MM.1S (cell line): ENCODE measurements around the gene ACKR4.

Experiments
- DNase-seq: peaks from one replicate; pipeline ENCODE4 v3.0.0-alpha.2; 2015
- H2AFZ ChIP-seq: fragments of 300-600 bp; sonication (generic); 2 replicates; pipeline ENCODE4 v1.6.0; 2016; ENCODE audit warnings: antibody characterized with exemption, low read length
- H3F3A ChIP-seq: fragments of 300-600 bp; sonication (generic); 2 replicates; pipeline ENCODE4 v1.6.1; 2016; ENCODE audit warnings: mild to moderate bottlenecking, antibody characterized with exemption, low read length, moderate library complexity, mixed read lengths; ENCODE audit not compliant: insufficient read depth
- H3K27ac ChIP-seq: fragments of 300-600 bp; sonication (generic); 2 replicates; pipeline ENCODE4 v1.5.1; 2016; ENCODE audit warnings: mild to moderate bottlenecking, low read length
- H3K27me3 ChIP-seq: fragments of 300-600 bp; sonication (generic); replicated peaks from 2 replicates; pipeline ENCODE4 v1.6.0; 2016; ENCODE audit warnings: low read length; ENCODE audit not compliant: insufficient read depth
- H3K36me3 ChIP-seq: fragments of 300-600 bp; sonication (generic); replicated peaks from 2 replicates; pipeline ENCODE4 v1.6.1; 2016; ENCODE audit warnings: mild to moderate bottlenecking, low read length, mixed read lengths; ENCODE audit not compliant: insufficient read depth
- H3K4me1 ChIP-seq: fragments of 300-600 bp; sonication (generic); 2 replicates; pipeline ENCODE4 v1.6.1; 2016; ENCODE audit warnings: low read length, mixed read lengths
- H3K4me2 ChIP-seq: fragments of 300-600 bp; sonication (generic); 2 replicates; pipeline ENCODE4 v1.6.0; 2016; ENCODE audit warnings: low read depth, low read length
- H3K4me3 ChIP-seq: fragments of 300-600 bp; sonication (generic); 2 replicates; pipeline ENCODE4 v1.5.1; 2016; ENCODE audit warnings: low read length, mixed read lengths
- H3K79me2 ChIP-seq: fragments of 300-600 bp; sonication (generic); 2 replicates; pipeline ENCODE4 v1.6.1; 2016; ENCODE audit warnings: mixed run types, low read length, mixed read lengths
- H3K9ac ChIP-seq: fragments of 300-600 bp; sonication (generic); 2 replicates; pipeline ENCODE4 v1.6.1; 2016; ENCODE audit warnings: low read length, mixed read lengths
- H3K9me2 ChIP-seq: fragments of 300-600 bp; sonication (generic); replicated peaks from 2 replicates; pipeline ENCODE4 v1.6.1; 2016; ENCODE audit warnings: mild to moderate bottlenecking, low read length, mixed read lengths; ENCODE audit not compliant: insufficient read depth
- H3K9me3 ChIP-seq: fragments of 300-600 bp; sonication (generic); replicated peaks from 2 replicates; pipeline ENCODE4 v1.6.1; 2016; ENCODE audit warnings: mild to moderate bottlenecking, low read length, mixed read lengths; ENCODE audit not compliant: insufficient read depth
- H4K20me1 ChIP-seq: fragments of 300-600 bp; sonication (generic); 2 replicates; pipeline ENCODE4 v1.6.1; 2016; ENCODE audit warnings: mild to moderate bottlenecking, low read length, moderate library complexity, mixed read lengths; ENCODE audit not compliant: insufficient read depth
- EZH2 ChIP-seq: fragments of 300-600 bp; sonication (generic); optimal IDR thresholded peaks from 2 replicates; pipeline ENCODE3; 2017; ENCODE audit warnings: low read depth, mild to moderate bottlenecking, antibody characterized with exemption, low read length, mixed read lengths
- EZH2phosphoT487 ChIP-seq: fragments of 300-600 bp; sonication (generic); IDR thresholded peaks from 2 replicates; pipeline ENCODE4 v1.6.1; 2018; ENCODE audit warnings: antibody characterized with exemption, low read length
- TF ChIP-seq, protein P1 (sequence below): fragments of 300-600 bp; sonication (generic); IDR thresholded peaks from 2 replicates; pipeline ENCODE4 v1.5.1; 2016; ENCODE audit warnings: antibody characterized with exemption, low read length, mixed read lengths

ACKR4 gene

DNA sequence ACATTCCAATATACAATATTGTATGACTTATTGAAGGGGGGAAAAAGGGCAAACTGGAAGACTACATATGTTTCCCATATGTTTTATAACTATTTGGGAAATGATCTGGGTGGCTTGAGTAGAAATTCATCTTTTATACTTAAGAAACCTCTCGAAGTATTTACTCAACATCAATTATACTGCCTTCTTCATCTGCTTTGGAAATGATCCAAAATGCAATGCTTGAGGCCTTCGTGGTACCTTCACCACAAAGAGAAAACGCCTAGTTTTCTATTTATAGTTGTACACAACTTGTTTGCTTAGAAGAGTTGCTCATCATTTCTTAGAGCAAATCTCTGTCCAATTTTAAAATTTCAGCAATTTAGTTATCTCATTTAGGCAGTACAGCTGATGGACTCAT lies 18.8 kb downstream of the ACKR4 start:
- no peaks in the 10 kb centered on the region for H3K36me3 ChIP-seq
- no peak overlapping the region for H3K9ac ChIP-seq
- H3K9me2 ChIP-seq: no peaks in the 10 kb centered on the region
- H4K20me1 ChIP-seq: no peaks in the 10 kb centered on the region
- no peak overlapping the region for H3K27ac ChIP-seq
- H3F3A ChIP-seq: no peaks in the 10 kb centered on the region
- no peaks in the 10 kb centered on the region for H3K9me3 ChIP-seq
- DNase-seq: no peak
- no peak overlapping the region for H3K4me3 ChIP-seq
- no peaks in the 10 kb centered on the region for H3K79me2 ChIP-seq
- TF ChIP-seq, protein P1, sequence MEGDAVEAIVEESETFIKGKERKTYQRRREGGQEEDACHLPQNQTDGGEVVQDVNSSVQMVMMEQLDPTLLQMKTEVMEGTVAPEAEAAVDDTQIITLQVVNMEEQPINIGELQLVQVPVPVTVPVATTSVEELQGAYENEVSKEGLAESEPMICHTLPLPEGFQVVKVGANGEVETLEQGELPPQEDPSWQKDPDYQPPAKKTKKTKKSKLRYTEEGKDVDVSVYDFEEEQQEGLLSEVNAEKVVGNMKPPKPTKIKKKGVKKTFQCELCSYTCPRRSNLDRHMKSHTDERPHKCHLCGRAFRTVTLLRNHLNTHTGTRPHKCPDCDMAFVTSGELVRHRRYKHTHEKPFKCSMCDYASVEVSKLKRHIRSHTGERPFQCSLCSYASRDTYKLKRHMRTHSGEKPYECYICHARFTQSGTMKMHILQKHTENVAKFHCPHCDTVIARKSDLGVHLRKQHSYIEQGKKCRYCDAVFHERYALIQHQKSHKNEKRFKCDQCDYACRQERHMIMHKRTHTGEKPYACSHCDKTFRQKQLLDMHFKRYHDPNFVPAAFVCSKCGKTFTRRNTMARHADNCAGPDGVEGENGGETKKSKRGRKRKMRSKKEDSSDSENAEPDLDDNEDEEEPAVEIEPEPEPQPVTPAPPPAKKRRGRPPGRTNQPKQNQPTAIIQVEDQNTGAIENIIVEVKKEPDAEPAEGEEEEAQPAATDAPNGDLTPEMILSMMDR: no peak
- TF ChIP-seq EZH2phosphoT487: no peak
- no peaks in the 10 kb centered on the region for H3K4me1 ChIP-seq
- H2AFZ ChIP-seq: no peak overlapping the region
- H3K4me2 ChIP-seq: no peak overlapping the region
- H3K27me3 ChIP-seq: no peaks in the 10 kb centered on the region

GRCh38 chr3:132616780-132617179 lies 19.7 kb downstream of the ACKR4 start:
- TF ChIP-seq EZH2: no peak
- no peak for TF ChIP-seq EZH2phosphoT487
- TF ChIP-seq, protein P1: no peak
- Histone ChIP-seq H3F3A (no peaks in the 10 kb centered on the region), H3K9me2 (no peaks in the 10 kb centered on the region), H3K27ac (no peak overlapping the region), H3K4me1 (no peaks in the 10 kb centered on the region), H3K9ac (no peak overlapping the region), H4K20me1 (no peaks in the 10 kb centered on the region), H3K4me2 (no peak overlapping the region), H3K9me3 (no peaks in the 10 kb centered on the region), H3K4me3 (no peak overlapping the region), H3K36me3 (no peaks in the 10 kb centered on the region), H3K27me3 (no peaks in the 10 kb centered on the region), H2AFZ (no peak overlapping the region), H3K79me2 (no peaks in the 10 kb centered on the region)
- no peak for DNase-seq

DNA sequence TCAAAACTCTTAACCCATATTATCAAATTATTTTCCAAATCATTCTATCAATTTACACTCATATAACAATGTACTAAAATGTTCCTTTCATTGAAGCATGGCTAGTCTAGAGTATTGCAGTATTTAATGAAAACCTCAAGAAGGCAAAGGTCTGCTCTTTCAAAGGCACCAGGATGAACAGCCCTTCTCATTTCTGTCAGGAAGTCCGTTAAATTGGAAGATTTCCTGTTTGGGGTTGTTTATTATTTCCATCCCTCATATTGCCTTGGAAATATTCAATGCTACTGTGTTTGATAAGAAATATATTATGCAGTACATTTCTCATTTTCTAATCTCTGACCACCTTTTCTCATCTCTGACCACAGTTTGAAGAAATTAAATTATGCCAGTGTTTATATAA lies 25.1 kb downstream of the ACKR4 start:
- Histone ChIP-seq H3K27me3 (no peaks in the 10 kb centered on the region), H3K79me2 (no peaks in the 10 kb centered on the region), H3K4me1 (peaks cover 19% of the 10 kb centered on the region), H3F3A (peaks cover 2% of the 10 kb centered on the region; the same call in 1 of the 2 replicates), H3K27ac (no peak overlapping the region), H3K9me3 (no peaks in the 10 kb centered on the region), H3K4me3 (no peak overlapping the region), H3K9me2 (no peaks in the 10 kb centered on the region), H4K20me1 (no peaks in the 10 kb centered on the region), H3K9ac (no peak overlapping the region), H2AFZ (no peak overlapping the region), H3K36me3 (no peaks in the 10 kb centered on the region), H3K4me2 (no peak overlapping the region)
- DNase-seq: no peak
- TF ChIP-seq EZH2 (no peak), EZH2phosphoT487 (no peak)
- TF ChIP-seq, protein P1: no peak
